ENCODE results near the gene TMEM39B.
A peak's percentile ranks its signal among the peaks of the same experiment; 100 is the strongest.
"Not testable (repeated sequence)": the region's sequence is repeated elsewhere in the genome, so short reads cannot be mapped to it uniquely, and the experiment has no call there.

The TMEM39B gene

DNA sequence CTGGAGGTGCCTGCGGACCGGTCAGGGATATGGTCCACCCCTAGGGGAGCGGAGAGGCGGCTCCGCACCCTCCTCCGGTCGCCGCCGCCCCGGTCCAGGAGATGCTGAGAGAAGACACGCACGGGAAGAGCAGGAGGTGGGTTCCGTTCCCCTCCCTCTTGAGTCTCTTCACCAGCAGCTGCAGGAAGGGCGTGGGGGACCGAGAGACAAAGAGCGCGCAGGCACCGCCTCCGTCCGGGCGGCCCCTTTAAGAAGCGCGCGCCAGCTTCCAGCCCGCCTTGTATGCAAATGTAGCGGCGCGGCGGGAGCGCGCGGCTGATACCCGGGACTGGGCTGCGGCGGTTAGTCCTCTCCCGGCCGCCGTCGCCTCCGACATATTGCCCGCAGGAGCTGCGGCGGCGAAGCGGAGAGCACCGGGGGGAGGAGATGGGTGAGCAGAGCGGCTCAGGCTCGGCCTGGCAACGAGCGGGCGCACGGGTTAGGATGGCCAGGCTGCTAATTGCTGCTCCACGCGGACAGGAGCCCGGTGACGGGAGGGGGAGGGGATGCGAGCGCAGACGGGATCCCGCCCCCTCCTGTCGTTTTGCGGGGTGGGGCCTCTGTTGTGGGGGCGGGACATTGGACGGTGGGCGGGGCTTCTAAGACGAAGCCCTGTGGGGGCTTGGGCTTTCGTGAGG, at the start of gene TMEM39B:
TMEM39B (plus strand) TSS at position 318 of the 677 bp plus-strand sequence; CDS start at position 427, 109 bp downstream.
- peak; percentile 93 to 94 for DNase-seq

DNA sequence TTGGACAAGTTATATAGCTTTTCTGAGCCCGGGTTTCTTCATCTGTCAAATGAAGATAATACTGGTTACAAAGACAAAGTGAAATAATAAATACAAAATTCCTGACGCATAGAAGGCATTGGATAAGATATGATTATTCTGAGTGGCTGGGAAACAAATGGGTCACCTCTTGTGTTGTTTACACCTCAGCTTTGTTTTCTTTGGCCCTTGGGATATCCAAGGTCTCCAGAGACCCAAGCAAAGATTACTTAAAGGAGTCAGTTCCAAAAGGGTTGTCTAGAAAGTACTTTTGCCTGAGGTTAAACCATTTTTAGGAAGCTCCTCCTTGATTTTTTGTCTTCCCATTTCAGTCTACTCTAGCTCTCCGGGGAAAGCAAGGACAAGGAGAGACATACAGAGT, 49.4 kb upstream of the TMEM39B start:
- no peak for DNase-seq

DNA sequence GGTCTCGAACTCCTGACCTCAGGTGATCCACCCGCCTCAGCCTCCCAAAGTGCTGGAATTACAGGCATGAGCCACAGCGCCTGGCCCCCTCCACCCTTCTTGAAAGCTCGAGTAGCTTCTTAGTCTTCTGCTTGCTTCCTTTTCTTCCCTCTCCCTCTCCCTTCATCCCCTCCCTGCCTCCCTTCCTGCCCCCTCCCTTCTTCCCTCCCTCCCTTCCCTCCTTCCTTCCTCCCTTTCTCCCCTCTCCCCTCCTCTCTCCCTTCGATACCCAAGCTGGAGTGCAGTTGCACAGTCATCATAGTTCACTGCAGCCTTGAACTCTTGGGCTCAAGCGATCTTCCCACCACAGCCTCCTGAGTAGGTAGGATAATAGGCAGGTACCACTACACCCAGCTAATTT, 47.2 kb upstream of the TMEM39B start:
- no peak for DNase-seq

DNA sequence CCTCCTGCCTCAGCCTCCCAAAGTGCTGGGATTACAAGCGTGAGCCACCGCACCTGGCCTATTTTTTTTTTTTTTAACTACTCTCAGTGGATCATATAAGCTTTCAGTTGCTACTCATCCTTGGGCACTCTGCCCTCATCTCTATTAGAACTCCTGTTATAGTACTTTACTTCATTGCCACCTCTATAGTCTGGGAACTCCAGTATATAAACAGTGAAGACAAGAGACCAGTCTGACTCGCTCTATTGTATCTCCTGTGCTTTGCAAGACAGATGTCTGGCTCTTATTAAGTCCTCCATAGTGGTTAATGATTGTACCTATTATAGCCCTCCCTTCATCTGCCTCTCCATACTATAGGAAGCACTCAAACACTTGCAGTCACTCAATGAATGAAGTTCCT, 44.0 kb upstream of the TMEM39B start:
- no peak for DNase-seq

DNA sequence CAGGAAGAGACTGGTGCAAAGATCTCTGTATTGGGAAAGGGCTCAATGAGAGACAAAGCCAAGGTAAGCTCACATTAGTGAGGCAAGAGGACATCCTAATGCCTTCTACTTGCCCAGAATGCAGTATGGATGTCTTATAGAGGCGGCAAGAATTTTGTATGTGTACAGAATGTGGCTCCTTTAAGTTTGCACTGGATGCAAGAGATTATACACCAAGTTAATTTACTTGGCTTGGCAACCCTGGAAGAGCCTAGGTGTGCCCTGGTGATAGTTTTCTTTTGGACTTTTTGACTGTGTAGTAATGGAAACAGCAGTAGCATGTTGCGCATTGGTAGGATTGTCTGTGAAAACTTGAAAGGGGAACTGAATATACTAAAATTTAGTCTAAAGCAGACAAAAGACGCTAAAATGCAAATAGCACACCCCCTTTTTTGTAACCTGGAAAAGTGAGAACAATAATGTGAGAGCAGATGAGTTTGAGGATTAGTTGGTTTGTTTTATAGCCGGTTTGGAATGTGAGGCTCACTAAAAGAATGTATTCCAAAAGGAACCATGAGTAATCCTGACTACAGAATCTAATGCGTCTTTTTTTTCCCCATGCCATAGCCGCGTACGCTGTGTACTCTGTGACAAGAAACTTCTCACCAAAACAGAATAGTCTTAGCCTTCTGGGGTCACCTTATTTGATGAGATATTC, 41.0 kb upstream of the TMEM39B start:
- no peak for DNase-seq

DNA sequence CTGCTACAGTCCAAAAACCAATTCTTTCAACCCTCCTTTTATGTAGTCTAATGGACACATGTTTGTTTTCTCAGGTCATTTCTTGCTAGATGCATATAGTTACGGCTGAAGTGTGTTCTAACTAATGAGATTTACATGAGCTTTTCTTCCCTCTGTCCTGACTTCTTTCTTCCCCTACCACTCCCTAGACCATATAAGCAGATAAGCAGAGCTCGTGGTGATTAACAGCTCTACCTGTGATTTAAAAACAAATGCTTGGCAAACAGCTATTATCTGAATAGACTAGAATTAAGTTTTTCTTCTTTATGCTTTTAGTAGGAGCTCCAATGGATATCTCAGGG, 40.5 kb upstream of the TMEM39B start:
- no peak for DNase-seq

DNA sequence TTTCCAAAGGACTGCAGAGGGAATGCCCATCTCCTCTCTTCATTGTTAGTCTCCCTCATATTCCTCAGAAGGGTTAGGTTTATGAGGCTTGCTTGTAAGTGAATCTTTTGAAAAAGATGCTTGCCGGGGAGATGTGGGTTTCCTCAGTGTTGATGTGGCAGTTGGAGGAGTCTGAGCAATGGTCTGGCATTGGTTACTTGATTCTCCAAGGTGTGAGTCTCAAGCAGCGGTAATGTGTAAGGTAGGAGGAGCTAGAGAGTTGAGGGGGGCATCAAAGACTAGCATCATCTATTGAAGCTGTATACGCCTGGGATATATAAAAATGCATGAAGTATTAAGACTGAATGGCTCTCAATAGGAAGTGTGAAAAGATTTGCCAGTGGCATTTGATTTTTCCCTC, 37.6 kb upstream of the TMEM39B start:
- no peak for DNase-seq

DNA sequence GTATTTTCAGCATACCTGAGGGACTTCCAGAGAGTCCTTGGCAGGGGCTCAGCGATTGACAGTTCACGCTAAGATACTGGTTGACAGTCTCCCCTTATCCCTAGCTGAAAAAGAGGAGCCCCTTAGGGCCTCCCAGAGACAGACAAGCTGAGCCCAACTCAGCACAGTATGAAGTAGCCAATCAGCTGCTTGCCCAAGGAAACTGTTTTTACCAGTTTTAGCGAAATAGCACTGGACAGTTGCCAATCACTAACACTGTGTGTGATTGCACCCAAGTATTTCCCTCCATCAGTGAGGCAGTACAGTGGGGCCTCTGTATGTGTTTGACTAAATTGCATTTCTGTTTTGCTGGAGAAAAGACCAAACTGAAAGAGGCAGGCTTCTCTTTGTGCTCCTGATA, 32.0 kb upstream of the TMEM39B start:
- DNase-seq = peak; percentile 22 to 36

DNA sequence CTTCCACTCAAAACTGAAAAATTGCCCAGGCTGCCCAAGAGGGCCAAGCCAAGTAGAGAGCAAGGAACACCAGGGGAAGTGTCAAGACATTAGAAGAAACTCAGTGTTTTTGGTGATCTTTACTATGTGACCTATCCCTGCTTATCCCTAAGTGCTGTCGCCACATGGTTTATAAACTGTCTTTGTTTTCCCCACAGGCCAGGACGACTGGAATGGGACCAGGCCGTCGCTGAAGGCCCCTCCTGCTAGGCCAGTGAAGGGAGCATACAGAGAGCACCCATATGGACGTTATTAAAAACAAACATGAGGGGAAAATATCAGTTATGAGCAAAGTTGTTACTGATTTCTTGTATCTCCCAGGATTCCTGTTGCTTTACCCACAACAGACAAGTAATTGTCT, 30.4 kb upstream of the TMEM39B start:
- no peak for DNase-seq

DNA sequence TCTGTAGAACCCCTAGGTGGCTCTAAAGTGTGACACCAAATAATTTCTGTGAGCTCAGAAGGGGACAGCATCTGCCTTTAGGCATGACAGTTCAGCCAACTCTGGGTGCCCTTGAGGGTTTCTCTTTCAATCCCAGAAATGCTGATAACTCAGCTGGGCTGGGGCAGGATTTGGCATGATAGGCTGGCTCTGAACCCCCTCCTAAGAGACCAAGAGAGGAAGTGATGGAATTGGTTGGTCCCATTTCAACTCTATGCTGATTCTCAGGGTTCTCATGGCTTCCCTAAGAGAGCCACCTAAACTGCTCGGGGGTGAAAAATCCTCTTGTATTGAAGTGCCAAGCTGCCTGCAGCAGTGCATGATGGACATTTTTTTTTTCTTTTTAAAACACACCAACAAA, 28.5 kb upstream of the TMEM39B start:
- no peak for DNase-seq

DNA sequence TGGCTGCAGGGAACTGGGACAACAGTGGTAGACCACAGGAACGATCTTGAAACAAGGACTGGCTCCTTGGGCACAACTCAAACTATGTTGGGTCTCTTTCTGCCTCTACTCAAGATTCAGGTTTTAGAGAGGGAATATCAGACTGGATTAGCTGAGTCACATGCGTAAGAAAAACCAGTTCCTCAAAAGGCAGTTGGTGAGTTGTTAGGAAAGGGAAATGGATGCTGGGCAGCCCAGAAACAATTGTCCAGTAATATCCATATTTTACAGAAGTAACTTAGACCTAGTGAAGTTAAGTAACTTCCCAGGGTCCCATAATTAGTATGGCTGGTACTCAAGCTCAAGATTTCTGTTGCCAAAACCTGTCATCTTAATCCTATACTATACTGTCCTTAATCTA, 27.0 kb upstream of the TMEM39B start:
- DNase-seq = no peak

DNA sequence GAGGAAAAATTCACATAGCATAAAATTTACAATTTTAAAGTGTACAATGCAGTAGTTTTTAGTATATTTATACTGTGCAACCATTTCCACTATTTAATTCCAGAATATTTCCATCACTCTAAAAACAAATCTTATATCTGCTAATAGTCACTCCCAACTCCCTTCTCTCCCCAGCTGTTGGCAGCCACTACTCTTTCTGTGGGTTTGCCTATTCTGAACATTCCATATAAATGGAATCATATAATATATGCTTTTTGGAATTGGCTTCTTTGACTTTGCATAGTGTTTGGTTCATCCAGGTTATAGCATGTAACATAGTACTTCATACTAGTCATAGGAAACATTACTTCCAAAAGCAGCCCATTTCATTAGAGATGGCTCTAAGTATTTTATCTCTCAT, 25.0 kb upstream of the TMEM39B start:
- DNase-seq = no peak

DNA sequence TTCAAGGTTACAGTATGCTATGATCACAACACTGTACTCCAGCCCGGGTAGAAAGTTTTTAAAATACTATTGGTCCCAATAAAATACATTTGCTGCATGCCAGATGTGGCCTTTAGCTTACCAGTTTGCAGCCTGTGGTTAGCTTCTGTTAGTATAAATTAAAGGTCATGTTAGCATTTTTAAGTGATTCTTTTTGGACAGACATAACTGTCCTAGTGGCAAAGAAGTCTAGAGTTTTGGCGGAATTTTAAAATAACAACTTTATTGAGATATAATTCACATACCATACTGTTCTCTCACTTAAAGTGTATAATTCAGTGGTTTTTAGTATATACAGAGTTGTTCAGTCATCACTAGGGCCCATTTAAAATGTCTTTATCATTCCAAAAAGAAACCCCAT, 24.3 kb upstream of the TMEM39B start:
- DNase-seq = no peak

DNA sequence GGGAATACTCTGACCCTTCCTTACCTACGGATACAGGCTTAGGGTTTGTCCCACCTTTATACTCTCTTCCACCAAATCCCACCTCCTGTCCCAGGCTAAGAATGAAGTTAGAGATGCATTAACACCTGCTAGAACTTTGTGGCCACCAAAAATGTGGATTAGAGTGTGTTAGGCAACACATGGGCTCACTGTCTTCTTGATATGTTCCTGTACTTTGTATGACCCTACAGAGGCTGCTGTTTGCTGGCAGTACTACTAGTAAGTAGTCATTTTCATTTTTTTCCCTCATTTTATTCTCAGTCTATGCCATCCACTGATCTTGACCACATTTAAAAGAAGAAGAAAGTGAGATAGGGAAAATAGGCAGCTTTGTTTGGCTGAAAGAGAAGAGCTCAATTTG, 21.0 kb upstream of the TMEM39B start:
- DNase-seq = no peak

DNA sequence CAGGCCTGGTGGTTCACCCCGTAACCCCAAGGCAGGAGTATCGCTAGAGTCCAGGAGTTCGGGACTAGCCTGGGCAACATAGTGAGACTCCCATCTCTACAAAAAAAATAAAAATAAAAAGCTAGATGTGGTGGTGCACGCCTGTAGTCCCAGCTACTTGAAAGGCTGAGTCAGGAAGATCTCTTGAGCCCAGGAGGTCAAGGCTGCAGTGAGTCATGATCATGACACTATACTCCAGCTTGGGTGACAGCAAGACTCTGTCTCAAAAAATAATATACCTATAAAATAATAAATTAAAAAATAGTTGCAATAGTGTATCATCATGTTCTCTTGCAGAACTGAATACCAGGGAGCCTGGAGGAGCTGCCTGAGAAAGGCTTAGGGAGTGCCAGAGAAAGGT, 19.9 kb upstream of the TMEM39B start:
- no peak for DNase-seq

DNA sequence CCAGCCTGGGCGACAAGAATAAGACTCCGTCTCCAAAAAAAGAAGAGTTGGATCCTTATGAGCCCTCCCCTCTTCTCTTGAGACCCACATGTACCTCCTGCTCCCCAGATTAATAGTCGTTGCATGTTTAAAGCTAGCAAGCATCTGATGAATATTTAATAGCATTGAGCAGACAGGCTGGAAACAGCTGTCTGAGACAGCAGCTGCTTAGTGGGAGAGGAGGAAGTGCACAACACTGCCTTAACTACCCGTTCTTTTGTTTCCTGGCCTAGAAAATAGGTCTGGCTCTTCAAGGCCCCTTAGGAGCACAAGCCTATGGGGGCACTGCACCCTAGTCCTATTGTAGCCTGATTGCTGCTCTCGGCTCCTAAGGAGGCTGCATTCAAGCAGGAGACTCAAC, 17.3 kb upstream of the TMEM39B start:
- no peak for DNase-seq

DNA sequence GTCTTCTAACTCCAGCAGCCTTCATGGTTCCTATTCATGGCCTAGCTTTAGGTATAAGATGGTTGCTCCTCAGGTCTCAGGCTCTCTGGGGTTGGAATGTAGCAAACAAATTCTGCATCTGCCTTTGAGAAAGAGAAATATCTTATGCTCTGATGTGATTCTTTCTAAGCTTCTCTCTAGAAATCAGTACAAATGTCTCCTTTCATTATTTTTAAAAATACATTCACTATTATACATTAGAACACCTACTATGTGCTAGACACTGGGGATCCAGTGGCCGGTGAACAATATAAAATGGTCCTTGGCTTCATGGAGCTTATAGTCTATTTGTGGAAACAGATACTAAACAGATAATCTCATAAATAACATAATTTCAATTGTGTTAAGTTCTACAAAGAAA, 16.1 kb upstream of the TMEM39B start:
- no peak for DNase-seq

DNA sequence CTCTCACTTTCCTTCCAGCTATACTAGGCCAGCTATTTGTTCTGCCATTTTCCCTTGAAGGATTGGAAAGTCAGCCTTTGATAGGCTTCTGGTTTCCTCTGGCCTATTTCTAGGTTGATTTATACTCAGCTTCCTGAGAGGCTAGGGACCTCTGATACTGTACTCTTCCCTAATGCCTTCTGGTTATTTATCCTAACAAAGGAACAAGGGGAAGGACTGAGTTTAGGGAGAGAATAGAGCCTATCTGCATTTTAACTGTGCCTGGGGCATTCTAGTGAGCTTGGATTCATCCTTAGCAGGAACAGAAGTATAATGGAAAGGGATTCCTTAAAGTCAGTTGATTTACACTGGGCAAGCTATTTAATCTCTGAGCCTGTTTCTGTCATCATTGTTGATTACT, 11.8 kb upstream of the TMEM39B start:
- DNase-seq = no peak

DNA sequence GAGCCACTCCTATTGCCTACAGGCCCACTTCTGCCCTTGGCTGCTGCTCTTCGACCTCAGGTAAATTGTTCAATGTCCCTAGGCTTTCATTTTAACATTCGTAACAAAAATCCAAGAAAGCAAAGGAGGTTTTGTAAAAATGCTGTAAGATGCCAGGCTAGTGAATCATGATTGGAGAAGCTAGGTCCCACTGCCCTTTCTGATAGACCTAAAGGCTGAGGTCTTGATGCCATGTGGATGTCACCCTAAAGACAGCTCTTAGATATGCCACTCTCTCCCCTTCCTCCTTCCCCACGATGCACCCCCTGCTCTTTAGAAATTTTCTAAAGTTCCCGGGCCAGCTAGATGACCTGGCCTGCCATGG, 9.9 kb upstream of the TMEM39B start:
- no peak for DNase-seq

DNA sequence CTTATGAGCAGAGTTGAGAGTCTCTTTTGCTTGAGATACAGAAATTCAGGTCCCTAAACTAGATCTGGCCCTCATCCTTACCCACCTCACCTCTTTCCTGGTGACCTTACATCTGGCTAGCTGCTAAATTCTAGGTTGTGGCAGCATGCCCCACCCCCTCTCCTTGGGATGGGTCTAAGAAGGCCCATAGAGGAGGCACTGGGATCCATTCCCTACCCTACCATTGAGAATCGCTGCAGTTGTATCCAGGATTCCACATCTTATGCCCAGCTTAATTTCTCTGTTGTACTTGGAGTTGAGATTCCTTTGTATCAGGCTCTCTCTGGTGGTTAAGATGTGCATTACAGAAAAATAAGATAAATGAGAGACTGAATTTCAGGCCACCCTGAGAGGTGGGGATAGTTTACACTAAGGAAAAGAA, 9.5 kb upstream of the TMEM39B start:
- DNase-seq = peak in 1 of 2 donors; percentile 87

DNA sequence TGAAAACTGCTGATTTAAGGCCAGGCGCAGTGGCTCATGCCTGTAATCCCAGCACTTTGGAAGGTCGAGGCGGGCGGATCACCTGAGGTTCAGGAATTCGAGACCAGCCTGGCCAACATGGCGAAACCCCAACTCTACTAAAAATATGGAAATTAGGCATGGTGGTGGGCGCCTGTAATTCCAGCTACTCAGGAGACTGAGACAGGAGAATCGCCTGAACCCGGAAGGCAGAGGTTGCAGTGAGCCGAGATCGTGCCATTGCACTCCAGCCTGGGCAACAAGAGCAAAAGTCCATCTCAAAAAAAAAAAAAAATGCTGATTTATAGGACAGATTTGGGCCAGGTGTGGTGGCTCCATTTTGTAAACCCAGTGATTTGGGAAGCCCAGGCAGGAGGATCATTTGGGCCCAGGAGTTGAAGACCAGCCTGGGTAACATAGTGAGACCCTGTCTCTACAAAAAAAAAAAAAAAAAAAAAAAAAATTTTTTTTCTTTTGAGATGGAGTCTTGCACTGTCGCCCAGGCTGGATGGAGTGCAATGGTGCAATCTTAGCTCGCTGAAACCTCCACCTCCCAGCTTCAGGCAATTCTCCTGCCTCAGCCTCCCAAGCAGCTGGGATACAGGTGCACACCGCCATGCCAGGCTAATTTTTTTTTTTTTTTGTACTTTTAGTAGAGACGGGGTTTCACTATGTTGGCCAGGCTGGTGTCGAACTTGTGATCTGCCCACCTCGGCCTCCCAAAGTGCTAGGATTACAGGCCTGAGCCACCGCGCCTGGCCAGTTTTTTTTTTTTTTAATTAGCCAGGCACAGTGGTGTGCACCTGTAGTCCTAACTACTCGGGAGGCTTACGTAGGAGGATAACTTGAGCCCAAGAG, 6.9 kb upstream of the TMEM39B start:
- DNase-seq = not testable (repeated sequence)

DNA sequence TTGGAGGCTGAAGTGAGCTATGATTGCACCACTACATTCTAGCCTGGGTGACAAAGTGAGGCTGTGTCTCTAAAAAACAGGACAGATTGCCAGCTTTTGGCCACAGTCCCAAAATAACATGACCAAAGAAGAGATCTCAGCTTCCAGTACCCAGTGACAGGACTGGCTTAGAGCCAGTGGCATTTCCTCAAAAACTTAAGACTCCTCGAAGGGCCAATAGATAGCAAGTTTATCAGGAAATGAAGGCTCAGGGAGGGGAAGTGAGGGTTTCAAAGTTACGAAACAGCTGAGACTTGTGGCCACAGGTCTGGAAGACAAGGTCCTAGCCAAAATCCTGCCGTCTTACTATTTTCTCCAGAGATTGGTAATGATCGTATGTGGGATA, 6.3 kb upstream of the TMEM39B start:
- DNase-seq = peak; percentile 28 to 61

DNA sequence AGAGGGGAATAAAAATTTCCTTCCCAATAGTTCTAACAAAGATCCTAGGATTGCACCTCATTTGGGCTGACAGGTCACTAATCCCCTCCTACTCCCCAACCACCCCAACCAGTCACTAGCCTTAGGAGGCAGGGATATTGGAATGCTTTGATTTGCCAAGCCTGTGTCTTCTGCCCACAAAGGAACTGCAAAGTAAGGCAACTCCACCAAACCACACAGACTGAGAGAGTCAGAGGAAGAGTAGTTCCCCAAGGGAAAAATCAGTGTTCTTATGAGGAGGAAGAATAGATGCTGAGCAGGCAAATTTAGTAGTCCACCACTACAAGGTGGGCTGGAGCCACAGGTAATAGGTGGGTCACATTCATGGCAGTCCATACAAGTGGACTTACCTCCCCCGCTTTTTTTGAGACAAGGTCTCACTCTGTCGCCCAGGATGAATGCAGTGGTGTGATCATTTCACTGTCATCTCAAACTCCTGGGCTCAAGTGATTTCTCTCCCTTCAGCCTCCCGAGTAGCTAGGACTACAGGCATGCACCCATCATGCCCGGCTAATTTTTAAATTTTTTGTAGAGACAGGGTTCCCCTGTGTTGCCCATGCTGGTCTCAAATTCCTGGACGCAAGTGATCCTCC, 3.7 kb upstream of the TMEM39B start:
- DNase-seq = no peak

All from hippocampal formation (tissue), 2 donors.